Rectal smooth muscle tissue (tissue), 1 donor: ENCODE data around the gene SLC2A5.

Experiments used
- H3K27ac ChIP-seq: one replicate; pipeline ENCODE4 v1.7.0; 2013; ENCODE audit warnings: low read depth, low read length, inconsistent platforms
- H3K27me3 ChIP-seq: one replicate; pipeline ENCODE4 v1.7.0; 2013; ENCODE audit warnings: low read length; ENCODE audit not compliant: control insufficient read depth, insufficient read depth
- H3K36me3 ChIP-seq: one replicate; pipeline ENCODE4 v1.7.0; 2013; ENCODE audit warnings: low read length; ENCODE audit not compliant: control insufficient read depth, insufficient read depth
- H3K4me1 ChIP-seq: one replicate; pipeline ENCODE4 v1.7.0; 2013; ENCODE audit warnings: low read length; ENCODE audit not compliant: control insufficient read depth, insufficient read depth
- H3K4me3 ChIP-seq: one replicate; pipeline ENCODE4 v1.7.0; 2013; ENCODE audit warnings: low read length
- H3K9ac ChIP-seq: one replicate; pipeline ENCODE4 v1.7.0; 2013; ENCODE audit warnings: low read length

SLC2A5 gene

GRCh38 chr1:9070486-9070885, 1.1 kb upstream of the SLC2A5 start:
- H3K4me1 ChIP-seq = peaks cover 11% of the 10 kb centered on the region
- H3K36me3 ChIP-seq = no peaks in the 10 kb centered on the region
- peak overlapping the region; percentile 83 for H3K27ac ChIP-seq
- H3K9ac ChIP-seq = no peak overlapping the region
- no peaks in the 10 kb centered on the region for H3K27me3 ChIP-seq
- H3K4me3 ChIP-seq = no peak overlapping the region

- Histone ChIP-seq H3K4me3 (peak overlapping the region; percentile 68), H3K4me1 (peaks cover 12% of the 10 kb centered on the region), H3K36me3 (no peaks in the 10 kb centered on the region), H3K27me3 (no peaks in the 10 kb centered on the region), H3K9ac (no peak overlapping the region), H3K27ac (peak overlapping the region; percentile 83)
Measured at GRCh38 chr1:9068981-9069325, 482 bp downstream of the SLC2A5 start.

DNA sequence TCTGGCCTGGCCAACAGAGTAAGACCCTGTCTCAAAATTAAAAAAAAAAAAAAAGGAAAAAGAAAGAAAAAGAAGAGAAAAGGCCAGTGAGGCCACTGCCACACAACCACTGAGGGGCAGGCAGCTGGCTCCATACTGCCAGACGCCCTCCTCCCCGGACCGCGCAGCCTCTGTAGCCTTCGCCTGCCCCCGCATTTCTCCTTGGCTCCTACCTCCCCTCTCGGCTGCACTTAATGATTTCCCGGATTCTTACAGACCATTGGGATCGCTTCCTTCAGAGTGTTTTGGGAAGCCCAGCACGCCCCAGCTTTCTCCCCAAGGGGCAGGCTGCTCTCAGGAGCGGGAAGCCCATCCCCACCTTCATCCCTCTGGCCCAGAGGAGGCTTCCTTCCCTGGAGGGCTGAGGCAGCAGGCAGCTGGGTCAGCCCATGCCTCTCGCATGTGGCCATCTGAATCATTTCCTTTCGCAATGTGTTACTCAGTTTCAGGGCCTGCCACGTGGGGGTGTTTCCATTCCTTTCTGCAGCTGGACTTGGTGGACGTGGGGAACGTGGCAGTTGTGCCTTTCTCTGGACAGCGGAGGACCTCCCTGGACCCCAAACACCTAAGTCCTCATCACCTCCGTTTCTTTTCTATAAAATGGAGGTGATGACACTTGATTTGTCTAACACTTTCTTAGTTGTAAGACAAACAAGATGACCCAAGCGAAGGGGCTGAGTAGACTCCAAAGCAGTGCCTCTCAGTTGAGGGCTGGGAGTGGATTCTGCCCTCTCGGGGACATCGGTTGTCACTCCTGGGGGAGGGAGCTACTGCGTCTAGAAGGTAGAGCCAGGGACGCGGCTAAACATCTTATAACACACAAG, 2.3 kb downstream of the SLC2A5 start:
- H3K27me3 ChIP-seq = no peaks in the 10 kb centered on the region
- no peaks in the 10 kb centered on the region for H3K36me3 ChIP-seq
- H3K9ac ChIP-seq = no peak overlapping the region
- H3K4me1 ChIP-seq = peaks cover 12% of the 10 kb centered on the region
- H3K4me3 ChIP-seq = no peak overlapping the region
- H3K27ac ChIP-seq = no peak overlapping the region

GRCh38 chr1:9065213-9065751, 4.2 kb downstream of the SLC2A5 start:
- Histone ChIP-seq H3K27me3 (no peaks in the 10 kb centered on the region), H3K36me3 (no peaks in the 10 kb centered on the region), H3K4me1 (peaks cover 12% of the 10 kb centered on the region), H3K9ac (no peak overlapping the region), H3K4me3 (no peak overlapping the region), H3K27ac (peak overlapping the region; percentile 16)

- H3K27ac ChIP-seq = no peak overlapping the region
- no peak overlapping the region for H3K9ac ChIP-seq
- peaks cover 3% of the 10 kb centered on the region for H3K4me1 ChIP-seq
Measured at GRCh38 chr1:9062846-9063245, 6.6 kb downstream of the SLC2A5 start.

GRCh38 chr1:9062021-9062471, 7.4 kb downstream of the SLC2A5 start:
- Histone ChIP-seq H3K27ac (no peak overlapping the region), H3K4me3 (no peak overlapping the region), H3K9ac (no peak overlapping the region), H3K4me1 (peaks cover 3% of the 10 kb centered on the region), H3K27me3 (no peaks in the 10 kb centered on the region), H3K36me3 (no peaks in the 10 kb centered on the region)

More at GRCh38 chr1:9062846-9063245, 6.6 kb downstream of the SLC2A5 start:
- H3K27me3 ChIP-seq = no peaks in the 10 kb centered on the region
- H3K36me3 ChIP-seq = no peaks in the 10 kb centered on the region
- no peak overlapping the region for H3K4me3 ChIP-seq

DNA sequence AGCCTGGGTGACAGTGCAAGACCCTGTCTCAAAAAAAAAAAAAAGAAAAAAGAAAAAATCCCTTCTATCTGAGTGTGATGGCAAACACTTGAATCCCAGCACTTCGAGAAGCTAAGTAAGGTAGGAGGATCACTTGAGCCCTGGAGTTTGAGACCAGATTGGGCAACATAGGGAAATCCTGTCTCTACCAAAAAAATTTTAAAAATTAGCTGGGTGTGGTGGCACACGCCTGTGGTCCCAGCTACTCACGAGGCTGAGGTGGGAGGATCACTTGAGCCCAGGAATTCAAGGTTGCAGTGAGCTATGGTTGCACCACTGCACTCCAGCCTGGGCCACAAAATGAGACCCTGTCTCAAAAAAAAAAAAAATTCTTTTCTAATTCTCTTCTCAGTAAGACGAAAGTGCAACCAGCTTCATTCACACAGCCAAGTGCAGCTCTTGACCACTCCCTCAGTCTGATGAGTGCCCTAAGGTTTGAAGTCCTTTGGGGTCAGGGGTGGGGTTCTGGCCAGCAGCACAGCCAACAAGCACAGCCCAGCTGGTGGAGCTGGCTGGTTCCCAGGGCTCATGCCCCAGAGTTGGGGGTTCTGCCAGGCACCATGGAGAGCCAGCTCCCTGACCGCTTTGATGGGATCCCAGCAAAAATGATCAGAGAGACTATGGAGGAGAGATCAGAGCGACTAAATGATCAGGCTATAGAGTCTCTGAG, 8.0 kb downstream of the SLC2A5 start:
- Histone ChIP-seq H3K27me3 (no peaks in the 10 kb centered on the region), H3K36me3 (no peaks in the 10 kb centered on the region), H3K4me3 (no peak overlapping the region), H3K9ac (no peak overlapping the region), H3K27ac (no peak overlapping the region), H3K4me1 (peaks cover 3% of the 10 kb centered on the region)

DNA sequence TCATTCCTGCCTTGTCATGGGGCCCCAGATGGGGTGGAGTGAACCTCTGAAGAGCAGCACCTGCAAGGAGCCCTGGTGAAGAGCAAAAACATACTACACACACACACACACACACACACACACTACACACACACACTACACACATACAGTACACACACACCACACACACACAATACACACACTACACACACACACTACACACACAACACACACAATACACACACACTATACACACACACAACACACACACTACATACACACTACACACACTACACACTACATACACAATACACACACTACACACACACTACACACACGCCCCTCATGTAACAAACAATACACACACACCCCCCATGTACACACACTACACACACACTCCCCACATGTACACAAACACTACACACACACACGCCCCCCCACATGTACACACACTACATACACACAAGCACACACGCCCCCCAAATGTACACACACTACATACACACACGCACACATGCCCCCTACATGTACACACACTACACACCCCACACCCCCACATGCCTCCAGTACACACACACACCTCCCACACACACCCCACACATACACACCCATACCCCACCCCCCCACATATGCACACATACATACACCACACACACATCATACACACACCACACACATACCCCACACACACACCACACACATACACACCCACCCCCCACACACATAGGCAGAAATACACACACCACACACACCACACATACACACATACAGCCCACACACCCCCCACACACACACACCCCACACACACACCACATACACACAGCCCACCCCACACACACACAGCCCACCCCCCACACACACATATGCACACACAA, 9.3 kb downstream of the SLC2A5 start:
- H3K4me1 ChIP-seq = peaks cover 3% of the 10 kb centered on the region
- H3K27ac ChIP-seq = no peak overlapping the region
- H3K4me3 ChIP-seq = no peak overlapping the region
- H3K9ac ChIP-seq = no peak overlapping the region
- H3K27me3 ChIP-seq = no peaks in the 10 kb centered on the region
- no peaks in the 10 kb centered on the region for H3K36me3 ChIP-seq

DNA sequence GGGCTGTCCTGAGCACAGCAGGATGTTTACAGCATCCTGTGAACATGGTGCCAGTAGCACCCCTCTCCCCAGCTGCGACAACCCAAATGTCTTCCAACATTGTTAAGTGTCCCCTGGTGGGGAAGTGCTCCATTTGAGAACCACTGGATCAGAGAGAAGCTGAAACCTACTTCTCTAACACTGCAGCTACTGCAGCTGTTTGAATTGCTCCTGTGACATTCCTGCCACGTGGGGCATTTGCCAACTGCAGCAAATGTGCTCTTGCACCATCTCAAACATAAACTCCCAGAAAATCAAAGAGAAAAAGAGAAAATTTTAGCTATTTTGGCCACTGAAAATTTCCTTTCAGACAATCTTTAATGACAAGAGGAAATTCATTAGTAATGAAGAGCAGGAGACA, 11.0 kb downstream of the SLC2A5 start:
- H3K36me3 ChIP-seq = no peaks in the 10 kb centered on the region
- no peak overlapping the region for H3K27ac ChIP-seq
- no peaks in the 10 kb centered on the region for H3K4me1 ChIP-seq
- H3K9ac ChIP-seq = no peak overlapping the region
- no peak overlapping the region for H3K4me3 ChIP-seq
- no peaks in the 10 kb centered on the region for H3K27me3 ChIP-seq

DNA sequence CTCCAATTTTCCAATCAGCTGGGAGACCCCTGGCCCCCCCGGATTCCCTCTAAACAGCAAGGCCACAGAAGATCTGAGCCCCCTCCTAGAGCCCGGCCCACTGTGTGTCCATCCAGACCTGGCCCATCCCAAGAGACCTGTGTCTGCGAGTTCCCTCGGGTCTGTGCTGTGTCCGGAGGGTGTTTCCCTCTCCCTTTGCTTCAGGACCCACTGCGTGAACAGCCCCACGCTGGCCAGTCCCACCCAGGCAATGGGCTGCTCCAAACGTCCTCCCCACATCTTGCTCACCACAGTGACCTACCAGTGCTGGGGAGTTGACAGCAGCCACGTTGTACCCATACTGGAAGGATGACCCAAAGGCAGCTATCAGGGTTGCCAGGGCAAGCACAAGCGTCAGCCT, 11.6 kb downstream of the SLC2A5 start:
- no peak overlapping the region for H3K9ac ChIP-seq
- H3K4me3 ChIP-seq = no peak overlapping the region
- no peak overlapping the region for H3K27ac ChIP-seq
- H3K27me3 ChIP-seq = no peaks in the 10 kb centered on the region
- H3K4me1 ChIP-seq = no peaks in the 10 kb centered on the region
- no peaks in the 10 kb centered on the region for H3K36me3 ChIP-seq

- Histone ChIP-seq H3K4me1 (no peaks in the 10 kb centered on the region), H3K4me3 (no peak overlapping the region), H3K27me3 (no peaks in the 10 kb centered on the region), H3K36me3 (no peaks in the 10 kb centered on the region), H3K27ac (no peak overlapping the region), H3K9ac (no peak overlapping the region)
Measured at GRCh38 chr1:9052272-9053049, 17.0 kb downstream of the SLC2A5 start.
